Endothelial cell of umbilical vein (primary cell): ENCODE measurements around the gene TNFAIP8L1. TPM values are rescaled to one million over a fixed set of nuclear protein-coding genes. Genes with fewer than 3 reads are reported as not detected.

ENCODE experiments used
- BruUV-seq: library from RNA; stranded (reverse); fragments of 400-500 nt; replicated peaks from 2 replicates; lab custom pipeline; 2021; lab: Mats Ljungman, UMichigan
- CTCF ChIA-PET: fragments of 300-600, 350-600 bp; sonication (Branson Sonifier 250); formaldehyde crosslinking; loops from one replicate; lab custom pipeline; 2021; ENCODE audit warnings: antibody characterized with exemption, inconsistent platforms; lab: Charles Lee
- POLR2A ChIA-PET: fragments of 300-600, 350-600 bp; sonication (Branson Sonifier 250); formaldehyde crosslinking; loops from one replicate; lab custom pipeline; 2021; ENCODE audit warnings: antibody characterized with exemption, inconsistent platforms; lab: Charles Lee
- DNase-seq: peaks from one replicate; pipeline ENCODE4 v3.0.0-alpha.2; 2011; ENCODE audit warnings: low read depth, low spot score
- FAIRE-seq: peaks from 2 replicates; lab custom pipeline; 2011; peaks lifted over from hg19 to GRCh38; lab: Jason Lieb, UNC
- H2AFZ ChIP-seq: 2 replicates; pipeline ENCODE4 v1.6.0; 2012; ENCODE audit warnings: low read depth, low read length, control low read depth, inconsistent platforms
- H3K27ac ChIP-seq: 2 replicates; pipeline ENCODE4 v1.5.1; 2011; ENCODE audit warnings: low read depth, mild to moderate bottlenecking, control low read depth, low read length, moderate library complexity; ENCODE audit not compliant: insufficient read depth
- H3K27me3 ChIP-seq, 2 experiments: 2 replicates each; pipeline versions ENCODE4 v1.6.0 to v1.6.1; 2011; ENCODE audit warnings: low read length in 2 of 2, mixed read lengths in 1 of 2; ENCODE audit not compliant: control insufficient read depth in 2 of 2, insufficient read depth in 2 of 2
- H3K36me3 ChIP-seq, 2 experiments: 2 replicates in 1 of 2; 3 replicates in 1 of 2; pipeline ENCODE4 v1.5.1; 2011; ENCODE audit warnings: low read length in 2 of 2, mild to moderate bottlenecking in 1 of 2, moderate library complexity in 1 of 2; ENCODE audit not compliant: control insufficient read depth in 2 of 2, insufficient read depth in 2 of 2; ENCODE audit errors: extremely low read depth in 1 of 2
- H3K4me1 ChIP-seq: 3 replicates; pipeline ENCODE4 v1.5.1; 2011; ENCODE audit warnings: mild to moderate bottlenecking, low read length; ENCODE audit not compliant: control insufficient read depth, insufficient read depth; ENCODE audit errors: extremely low read depth
- H3K4me2 ChIP-seq: 2 replicates; pipeline ENCODE4 v1.6.1; 2011; ENCODE audit warnings: low read length, control low read depth, mixed read lengths; ENCODE audit not compliant: insufficient read depth
- H3K4me3 ChIP-seq, 3 experiments: fragments of 200-600 bp in 1 of 3; sonication (generic), shearing (Covaris generic) in 1 of 3; replicated peaks in 1 of 3; 2 replicates each; pipeline ENCODE4 v1.5.1; 2011 to 2016; ENCODE audit warnings: control low read depth in 3 of 3, low read length in 3 of 3, mild to moderate bottlenecking in 2 of 3, inconsistent platforms in 1 of 3, low read depth in 1 of 3, moderate library complexity in 1 of 3; ENCODE audit not compliant: insufficient read depth in 1 of 3
- H3K79me2 ChIP-seq: 2 replicates; pipeline ENCODE4 v1.6.0; 2012; ENCODE audit warnings: low read length, inconsistent platforms; ENCODE audit not compliant: control insufficient read depth, insufficient read depth
- H3K9ac ChIP-seq: replicated peaks from 2 replicates; pipeline ENCODE3; 2011; ENCODE audit warnings: low read length, control low read depth; ENCODE audit not compliant: insufficient read depth; ENCODE audit errors: extremely low read depth
- H3K9me1 ChIP-seq: replicated peaks from 3 replicates; pipeline ENCODE4 v1.6.0; 2011; ENCODE audit warnings: mild to moderate bottlenecking, low read length; ENCODE audit not compliant: control insufficient read depth, insufficient read depth; ENCODE audit errors: extremely low read depth
- H3K9me3 ChIP-seq: replicated peaks from 2 replicates; pipeline ENCODE4 v1.5.1; 2012; ENCODE audit warnings: low read length, inconsistent platforms; ENCODE audit not compliant: control insufficient read depth, insufficient read depth
- H4K20me1 ChIP-seq: replicated peaks from 2 replicates; pipeline ENCODE3; 2011; ENCODE audit warnings: mild to moderate bottlenecking, low read length; ENCODE audit not compliant: control insufficient read depth, insufficient read depth; ENCODE audit errors: extremely low read depth
- CTCF ChIP-seq, 2 donors: IDR thresholded peaks; 1 replicate in 1 of 2; 2 replicates in 1 of 2; pipeline ENCODE4 v1.5.1; 2011; ENCODE audit warnings: low read length in 2 of 2, mild to moderate bottlenecking in 2 of 2, moderate library complexity in 2 of 2, control low read depth in 1 of 2, inconsistent platforms in 1 of 2, low read depth in 1 of 2; ENCODE audit not compliant: insufficient read depth in 1 of 2; ENCODE audit errors: extremely low read depth in 1 of 2
- EZH2 ChIP-seq: IDR thresholded peaks from 2 replicates; pipeline ENCODE4 v1.6.1; 2012; ENCODE audit warnings: borderline replicate concordance, low read depth, mild to moderate bottlenecking, moderate library complexity, low read length, inconsistent platforms; ENCODE audit not compliant: severe bottlenecking
- FOS ChIP-seq: IDR thresholded peaks from 2 replicates; pipeline ENCODE4 v1.6.1; 2011; ENCODE audit warnings: mild to moderate bottlenecking, low read length, moderate library complexity, borderline replicate concordance; ENCODE audit not compliant: insufficient read depth
- GATA2 ChIP-seq: IDR thresholded peaks from 2 replicates; pipeline ENCODE4 v1.7.0; 2011; ENCODE audit warnings: low read depth, mild to moderate bottlenecking, moderate library complexity, mixed read lengths, low read length; ENCODE audit not compliant: insufficient read length, insufficient read depth
- JUN ChIP-seq: IDR thresholded peaks from 2 replicates; pipeline ENCODE4 v1.6.1; 2011; ENCODE audit warnings: borderline replicate concordance, low read depth; ENCODE audit not compliant: insufficient read length, insufficient read depth
- MYC ChIP-seq: IDR thresholded peaks from one replicate; pipeline ENCODE4 v1.6.1; 2011; ENCODE audit warnings: mild to moderate bottlenecking, low read depth, low read length
- POLR2A ChIP-seq: IDR thresholded peaks from 2 replicates; pipeline ENCODE4 v1.6.1; 2012; ENCODE audit warnings: low read depth, mild to moderate bottlenecking, control low read depth, low read length
- POLR2AphosphoS5 ChIP-seq: IDR thresholded peaks from 2 replicates; pipeline ENCODE4 v1.6.1; 2012; ENCODE audit warnings: low read depth, mild to moderate bottlenecking, control low read depth, low read length, moderate library complexity; ENCODE audit not compliant: insufficient read depth
- dilution Hi-C: fragments of 300-500 bp; cut with MboI; formaldehyde crosslinking; loops from one replicate; pipeline ENCODE4 v1.15.0; 2019; ENCODE audit warnings: low sequenced_read_pairs; ENCODE audit not compliant: extremely low pct_ligation_motif_present
- intact Hi-C: fragments of 100-400 bp; cut with micrococcal nuclease; formaldehyde crosslinking; loops from one replicate; pipeline ENCODE4 v1.10.0; 2022
- polyA plus RNA-seq, 4 experiments: library from polyadenylated mRNA; depleted of rRNA in 3 of 4; stranded (reverse) in 3 of 4; unstranded in 1 of 4; fragments of >200 nt; gene quantifications; 2 replicates each; pipeline versions ENCODE4 v1.2.1 to v1.2.3, GENCODE V29; 2011 to 2012; ENCODE audit warnings: missing spikeins in 1 of 4
- total RNA-seq: library from RNA; stranded (reverse); gene quantifications from 2 replicates; pipeline ENCODE4 v1.2.3, GENCODE V29; 2021
- TF ChIP-seq, protein P1 (sequence below): IDR thresholded peaks from 2 replicates; pipeline ENCODE4 v1.6.1; 2011; ENCODE audit not compliant: insufficient read depth, insufficient read length

The TNFAIP8L1 gene
- total and polyA plus RNA-seq, 2 donors (not counting 3 experiments of a cell fraction or from before 2014, with no cell fraction given) = 40.0 to 56.1 TPM

DNA sequence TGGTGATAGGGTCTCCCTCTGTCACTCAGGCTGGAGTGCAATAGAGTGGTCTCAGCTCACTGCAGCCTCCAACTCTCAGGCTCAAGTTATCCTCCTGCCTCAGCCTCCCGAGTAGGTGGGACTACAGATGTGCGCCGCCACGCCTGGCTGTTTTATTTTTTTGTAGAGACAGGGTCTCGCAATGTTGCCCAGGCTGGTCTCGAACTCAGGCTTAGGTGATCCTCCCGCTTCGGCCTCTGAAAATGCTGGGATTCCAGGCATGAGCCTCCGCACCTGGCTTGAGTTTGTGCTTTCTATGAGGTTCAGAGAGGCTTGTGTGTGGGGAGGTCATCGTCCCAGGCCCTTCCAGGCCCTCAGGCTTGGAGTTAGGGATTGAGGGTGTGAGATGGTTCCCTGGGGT, 39.2 kb upstream of the TNFAIP8L1 start:
- H3K4me2 ChIP-seq = no peak overlapping the region
- no peaks in the 10 kb centered on the region for H3K79me2 ChIP-seq
- BruUV-seq = no TSS peak
- CTCF ChIA-PET = no interaction called here
- no peaks in the 10 kb centered on the region for H4K20me1 ChIP-seq
- DNase-seq = no peak
- intact Hi-C loops = no loop called here
- no peak for FAIRE-seq
- no peak overlapping the region for H3K4me3 ChIP-seq
- dilution Hi-C loops = no loop called here
- H2AFZ ChIP-seq = no peak overlapping the region
- H3K9ac ChIP-seq = no peak overlapping the region
- H3K9me3 ChIP-seq = no peaks in the 10 kb centered on the region
- TF ChIP-seq MYC (no peak), POLR2AphosphoS5 (no peak), JUN (no peak)
- TF ChIP-seq, protein P1, sequence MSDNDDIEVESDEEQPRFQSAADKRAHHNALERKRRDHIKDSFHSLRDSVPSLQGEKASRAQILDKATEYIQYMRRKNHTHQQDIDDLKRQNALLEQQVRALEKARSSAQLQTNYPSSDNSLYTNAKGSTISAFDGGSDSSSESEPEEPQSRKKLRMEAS = no peak
- POLR2A ChIA-PET = no interaction called here
- peaks cover 0 to 4% of the 10 kb centered on the region in 2 experiments for H3K27me3 ChIP-seq
- H3K9me1 ChIP-seq = no peaks in the 10 kb centered on the region
- H3K36me3 ChIP-seq = no peaks in the 10 kb centered on the region
- H3K27ac ChIP-seq = no peak overlapping the region
- no peaks in the 10 kb centered on the region for H3K4me1 ChIP-seq

DNA sequence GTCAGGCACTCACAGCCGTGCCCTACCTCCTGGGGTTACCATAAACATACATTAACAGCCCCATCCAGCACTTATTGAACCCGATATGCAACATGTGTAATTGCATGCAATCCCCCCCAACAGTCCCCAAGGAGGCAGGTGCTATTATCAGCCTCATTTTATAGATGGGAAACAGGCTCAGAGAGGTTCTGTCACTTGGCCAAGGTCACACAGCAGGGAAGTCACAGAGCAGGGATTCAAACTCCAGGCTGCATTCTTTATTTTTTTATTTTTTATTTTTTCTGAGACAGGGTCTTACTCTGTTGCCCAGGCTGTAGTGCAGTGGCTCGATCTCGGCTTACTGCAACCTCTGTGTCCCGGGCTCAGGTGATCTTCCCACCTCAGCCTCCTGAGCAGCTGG, 38.4 kb upstream of the TNFAIP8L1 start:
- dilution Hi-C loops = no loop called here
- ChIA-PET POLR2A (no interaction called here), CTCF (no interaction called here)
- FAIRE-seq = no peak
- no peaks in the 10 kb centered on the region for H3K4me1 ChIP-seq
- TF ChIP-seq, protein P1 = no peak
- no peak for TF ChIP-seq GATA2
- TF ChIP-seq CTCF (IDR thresholded peaks at IDR 0.05; ENCODE audit: extremely low read depth in 1 of 2, insufficient read depth in 1 of 2, low read depth in 1 of 2, low read length in 2 of 2) = no peak
- no peak for TF ChIP-seq MYC
- no peak for TF ChIP-seq JUN
- TF ChIP-seq POLR2AphosphoS5 = no peak
- TF ChIP-seq POLR2A = no peak
- no peak for TF ChIP-seq EZH2
- TF ChIP-seq FOS = no peak
- no TSS peak for BruUV-seq
- H3K79me2 ChIP-seq = no peaks in the 10 kb centered on the region
- H3K9ac ChIP-seq = no peak overlapping the region
- no peaks in the 10 kb centered on the region for H3K36me3 ChIP-seq
- no peak overlapping the region for H3K4me3 ChIP-seq
- H3K9me1 ChIP-seq = no peaks in the 10 kb centered on the region
- no peaks in the 10 kb centered on the region for H4K20me1 ChIP-seq
- H3K27ac ChIP-seq = no peak overlapping the region
- H2AFZ ChIP-seq = no peak overlapping the region
- no peak for DNase-seq
- intact Hi-C loops = no loop called here
- no peak overlapping the region for H3K4me2 ChIP-seq
- H3K9me3 ChIP-seq = no peaks in the 10 kb centered on the region
- H3K27me3 ChIP-seq = peaks cover 0 to 4% of the 10 kb centered on the region in 2 experiments
